Upper lobe of left lung (tissue), 6 donors: ENCODE measurements around the gene TNFAIP8L3. TPM values are rescaled to one million over a fixed set of nuclear protein-coding genes. Genes with fewer than 3 reads are reported as not detected.

Experiments used
- ATAC-seq, 2 donors: fragments of 200-7000 bp; cut with Tn5 transposase; one replicate each; pipeline ENCODE4 v1.9.1; 2022; ENCODE audit warnings: mild to moderate bottlenecking in 2 of 2, moderate library complexity in 2 of 2; ENCODE audit not compliant: low FRiP score in 2 of 2
- DNase-seq, 2 donors: peaks; one replicate each; pipeline ENCODE4 v3.0.0-alpha.2; 2019 to 2020
- H3K27ac ChIP-seq, 4 donors: fragments of 200-600 bp; sonication (generic); one replicate each; pipeline ENCODE4 v1.5.1; 2016 to 2019
- H3K27me3 ChIP-seq, 4 donors: fragments of 200-600 bp; sonication (generic); one replicate each; pipeline ENCODE4 v1.5.1; 2017 to 2019
- H3K36me3 ChIP-seq, 4 donors: fragments of 200-600 bp; sonication (generic); one replicate each; pipeline ENCODE4 v1.5.1; 2016 to 2019
- H3K4me1 ChIP-seq, 4 donors: fragments of 200-600 bp; sonication (generic); one replicate each; pipeline ENCODE4 v1.5.1; 2018 to 2019
- H3K4me3 ChIP-seq, 4 donors: fragments of 200-600 bp; sonication (generic); one replicate each; pipeline ENCODE4 v1.5.1; 2017 to 2019; ENCODE audit warnings: mild to moderate bottlenecking in 2 of 4, moderate library complexity in 1 of 4
- H3K9me3 ChIP-seq, 4 donors: fragments of 200-600 bp; sonication (generic); one replicate each; pipeline ENCODE4 v1.5.1; 2018 to 2019
- EP300 ChIP-seq, 4 donors: sonication (generic); formaldehyde crosslinking; IDR thresholded peaks; one replicate each; pipeline ENCODE4 v1.5.1; 2017; ENCODE audit warnings: antibody characterized with exemption in 4 of 4, control low read depth in 2 of 4
- POLR2A ChIP-seq, 4 donors: fragments of 450-650 bp; IDR thresholded peaks; one replicate each; pipeline ENCODE4 v1.5.1; 2016 to 2017; ENCODE audit warnings: antibody characterized with exemption in 4 of 4, mild to moderate bottlenecking in 2 of 4
- POLR2AphosphoS5 ChIP-seq, 2 donors: sonication (generic); formaldehyde crosslinking; IDR thresholded peaks; one replicate each; pipeline ENCODE4 v1.5.1; 2017; ENCODE audit warnings: antibody characterized with exemption in 2 of 2
- WGBS, 2 donors: methylation state at CpG; one replicate each; pipeline ENCODE4 v1.1.5; 2017 to 2018; 5-methylcytosine and 5-hydroxymethylcytosine counted together
- total RNA-seq, 6 donors: library from RNA; depleted of rRNA in 4 of 6; stranded (reverse); fragments of >200 nt in 4 of 6; gene quantifications; one replicate each; pipeline versions ENCODE4 v1.1.0 to v1.2.1, GENCODE V29; 2016 to 2021
- TF ChIP-seq, protein P1 (sequence below), 6 experiments: fragments of 450-650 bp in 4 of 6; fragments of 200-600 bp in 2 of 6; sonication (generic) in 2 of 6; IDR thresholded peaks; one replicate each; pipeline ENCODE4 v1.5.1; 2016 to 2019; ENCODE audit warnings: antibody characterized with exemption in 6 of 6
- donor health status: DM: no; HTN: no; CAD: no; lungs with moderate emphysema.
- donor health status: DM: no; HTN: yes; CAD: no; lungs with severe emphysema.

TNFAIP8L3 gene
- total RNA-seq, 6 donors from 2014 or later: 4.2 to 12.4 (median 7.1) TPM

DNA sequence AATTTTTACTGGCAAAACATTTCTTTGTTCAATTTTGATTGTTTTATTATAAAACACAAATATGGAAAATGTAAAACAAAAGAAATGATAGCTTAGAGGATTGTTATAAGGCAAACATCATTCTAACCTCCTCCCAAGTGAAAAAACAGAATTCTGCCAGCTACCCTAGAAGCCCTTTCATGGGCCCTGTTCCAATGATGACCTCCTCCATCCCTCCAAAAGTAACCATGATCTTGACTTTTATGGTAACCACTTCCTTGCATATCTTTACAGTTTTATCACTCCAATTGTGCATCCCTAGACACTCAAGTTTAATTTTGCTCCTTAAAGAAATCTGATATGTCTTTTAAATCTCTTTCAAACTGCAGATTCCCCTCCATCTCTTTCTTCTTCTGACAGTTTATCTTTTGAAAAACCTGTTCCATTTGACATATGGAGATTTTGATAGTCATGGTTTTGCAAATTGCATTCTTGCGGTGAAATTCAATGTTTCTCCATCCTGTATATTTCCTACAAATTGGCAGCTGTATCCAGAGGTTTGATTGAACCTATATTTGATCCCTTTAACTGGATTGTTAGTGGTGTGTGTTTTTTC lies 27.0 kb upstream of the TNFAIP8L3 start:
- TF ChIP-seq POLR2AphosphoS5 (IDR thresholded peaks at IDR 0.05) (no peak), POLR2A (IDR thresholded peaks at IDR 0.05) (no peak), EP300 (IDR thresholded peaks at IDR 0.05) (no peak)
- TF ChIP-seq, protein P1, sequence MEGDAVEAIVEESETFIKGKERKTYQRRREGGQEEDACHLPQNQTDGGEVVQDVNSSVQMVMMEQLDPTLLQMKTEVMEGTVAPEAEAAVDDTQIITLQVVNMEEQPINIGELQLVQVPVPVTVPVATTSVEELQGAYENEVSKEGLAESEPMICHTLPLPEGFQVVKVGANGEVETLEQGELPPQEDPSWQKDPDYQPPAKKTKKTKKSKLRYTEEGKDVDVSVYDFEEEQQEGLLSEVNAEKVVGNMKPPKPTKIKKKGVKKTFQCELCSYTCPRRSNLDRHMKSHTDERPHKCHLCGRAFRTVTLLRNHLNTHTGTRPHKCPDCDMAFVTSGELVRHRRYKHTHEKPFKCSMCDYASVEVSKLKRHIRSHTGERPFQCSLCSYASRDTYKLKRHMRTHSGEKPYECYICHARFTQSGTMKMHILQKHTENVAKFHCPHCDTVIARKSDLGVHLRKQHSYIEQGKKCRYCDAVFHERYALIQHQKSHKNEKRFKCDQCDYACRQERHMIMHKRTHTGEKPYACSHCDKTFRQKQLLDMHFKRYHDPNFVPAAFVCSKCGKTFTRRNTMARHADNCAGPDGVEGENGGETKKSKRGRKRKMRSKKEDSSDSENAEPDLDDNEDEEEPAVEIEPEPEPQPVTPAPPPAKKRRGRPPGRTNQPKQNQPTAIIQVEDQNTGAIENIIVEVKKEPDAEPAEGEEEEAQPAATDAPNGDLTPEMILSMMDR (IDR thresholded peaks at IDR 0.05): no peak
- DNase-seq (no peak), ATAC-seq (no peak)

DNA sequence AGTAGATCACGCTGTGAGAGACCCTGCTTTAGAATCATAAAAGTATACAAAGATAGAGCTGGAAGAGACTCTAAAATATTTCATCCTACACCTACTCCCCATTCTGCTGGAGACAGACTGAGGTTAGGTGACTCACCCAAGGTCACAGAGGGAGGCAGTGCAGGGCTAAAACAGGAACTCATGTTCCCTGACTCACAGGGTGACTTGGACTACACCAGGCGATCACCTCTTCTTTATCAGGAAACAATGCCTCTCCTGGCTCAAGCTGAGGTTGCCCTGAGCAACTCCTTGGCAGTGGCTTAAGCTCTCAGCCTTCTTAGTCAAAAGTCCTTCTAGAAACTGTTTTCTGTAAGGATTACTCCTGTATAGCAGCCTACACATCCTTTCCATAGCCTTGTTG lies 26.4 kb upstream of the TNFAIP8L3 start:
- H3K27me3 ChIP-seq: no peaks in the 10 kb centered on the region
- no peaks in the 10 kb centered on the region for H3K4me1 ChIP-seq
- 68% methylated on average over 2 of the region's 2 CpGs for WGBS, 2 donors
- no peak overlapping the region for H3K4me3 ChIP-seq
- H3K36me3 ChIP-seq: no peaks in the 10 kb centered on the region
- ATAC-seq (peak in 1 of 2 donors; percentile 83), DNase-seq (no peak)
- TF ChIP-seq POLR2AphosphoS5 (IDR thresholded peaks at IDR 0.05): no peak
- TF ChIP-seq, protein P1 (IDR thresholded peaks at IDR 0.05): no peak
- no peak for TF ChIP-seq EP300 (IDR thresholded peaks at IDR 0.05)
- TF ChIP-seq POLR2A (IDR thresholded peaks at IDR 0.05): no peak
- no peak overlapping the region for H3K27ac ChIP-seq
- H3K9me3 ChIP-seq: no peaks in the 10 kb centered on the region

More for the DNA sequence above, 27.0 kb upstream of the TNFAIP8L3 start:
- Histone ChIP-seq H3K4me1 (no peaks in the 10 kb centered on the region), H3K4me3 (no peak overlapping the region), H3K27me3 (no peaks in the 10 kb centered on the region), H3K27ac (no peak overlapping the region), H3K9me3 (no peaks in the 10 kb centered on the region), H3K36me3 (no peaks in the 10 kb centered on the region)
- WGBS, 2 donors: 96 to 100% methylated on average over 1 of the region's 1 CpG

DNA sequence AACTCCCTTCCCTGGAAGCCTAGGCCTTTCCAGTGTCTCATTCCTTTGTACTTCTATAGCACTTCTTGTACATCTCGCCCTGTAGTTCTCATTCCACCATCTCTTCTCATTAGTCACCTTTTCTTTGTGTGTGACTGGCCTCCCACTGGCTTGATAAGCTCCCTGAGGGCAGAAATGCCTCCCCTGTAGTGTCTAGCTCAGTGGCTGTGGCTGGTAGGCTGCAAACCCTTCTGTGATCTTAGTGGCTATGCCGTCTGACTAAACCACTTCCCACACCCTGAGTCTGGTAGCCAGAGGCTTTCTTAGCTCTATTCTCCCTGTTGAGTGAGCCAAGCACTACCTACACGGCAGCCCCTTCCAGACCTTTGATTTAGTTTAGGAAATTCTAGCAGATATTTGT lies 24.4 kb upstream of the TNFAIP8L3 start:
- WGBS, 2 donors: 61 to 70% methylated on average over 3 of the region's 3 CpGs

DNA sequence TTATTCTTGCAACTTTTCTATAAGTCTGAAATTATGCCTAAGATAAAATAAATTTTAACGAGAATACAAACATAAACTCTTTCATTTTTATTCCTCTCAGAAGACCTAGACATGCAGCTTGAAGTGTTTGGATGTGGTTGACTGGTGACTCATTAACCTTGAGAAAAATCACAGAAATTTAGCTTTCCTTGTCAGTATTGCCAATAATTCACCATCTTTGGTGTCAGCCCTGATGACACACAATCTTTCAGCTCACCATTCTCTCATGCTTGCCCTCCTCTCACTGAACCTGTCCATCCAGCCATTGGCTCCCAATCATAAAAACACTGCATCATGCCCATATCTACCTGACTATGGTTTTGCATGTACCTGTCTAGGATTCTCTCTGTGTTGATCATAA lies 22.6 kb upstream of the TNFAIP8L3 start:
- Histone ChIP-seq H3K27ac (no peak overlapping the region), H3K9me3 (no peaks in the 10 kb centered on the region), H3K4me1 (no peaks in the 10 kb centered on the region), H3K4me3 (no peak overlapping the region), H3K36me3 (no peaks in the 10 kb centered on the region), H3K27me3 (no peaks in the 10 kb centered on the region)
- WGBS, 2 donors: 86 to 89% methylated on average over 1 of the region's 1 CpG
- DNase-seq (no peak), ATAC-seq (no peak)
- no peak for TF ChIP-seq POLR2A (IDR thresholded peaks at IDR 0.05)

More for the DNA sequence above, 24.4 kb upstream of the TNFAIP8L3 start:
- Histone ChIP-seq H3K27ac (no peak overlapping the region), H3K36me3 (no peaks in the 10 kb centered on the region), H3K27me3 (no peaks in the 10 kb centered on the region), H3K4me3 (no peak overlapping the region), H3K4me1 (no peaks in the 10 kb centered on the region), H3K9me3 (no peaks in the 10 kb centered on the region)
- DNase-seq (no peak), ATAC-seq (no peak)
- TF ChIP-seq POLR2A (IDR thresholded peaks at IDR 0.05) (no peak), POLR2AphosphoS5 (IDR thresholded peaks at IDR 0.05) (no peak), EP300 (IDR thresholded peaks at IDR 0.05) (no peak)
- TF ChIP-seq, protein P1 (IDR thresholded peaks at IDR 0.05): no peak

DNA sequence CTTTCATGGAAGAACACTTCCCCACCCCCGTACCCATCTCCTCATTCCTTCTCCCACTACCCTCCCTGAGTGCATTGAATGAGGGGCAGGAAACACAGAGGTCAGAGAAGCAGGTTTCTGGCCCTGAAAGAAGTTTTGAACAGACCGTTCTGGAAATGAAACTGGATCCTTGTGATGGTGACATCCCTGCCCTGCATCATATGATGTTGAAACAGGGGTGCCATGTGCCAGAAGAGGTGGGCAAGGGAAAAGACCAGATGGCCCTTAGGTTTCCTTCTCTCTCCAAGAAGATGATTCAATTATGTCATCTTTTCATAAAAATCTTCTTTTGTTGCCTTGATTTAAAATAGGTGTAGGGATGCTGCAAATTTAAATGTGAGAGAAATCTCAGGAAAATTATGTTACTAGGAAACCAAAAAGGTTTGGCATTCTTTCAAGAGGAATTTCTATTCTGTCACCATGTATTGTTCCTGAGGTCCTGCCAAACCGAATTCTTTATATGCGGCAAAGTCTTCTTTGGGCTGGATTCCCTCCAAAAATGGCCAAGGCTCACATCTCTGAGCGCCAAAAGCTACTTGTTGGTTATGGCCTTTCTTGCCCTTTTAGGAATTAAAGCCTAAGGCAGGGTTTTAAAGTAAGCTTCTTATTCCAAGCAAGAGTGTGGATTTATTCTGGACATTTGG lies 19.9 kb upstream of the TNFAIP8L3 start:
- Histone ChIP-seq H3K4me3 (no peak overlapping the region), H3K36me3 (no peaks in the 10 kb centered on the region), H3K27ac (no peak overlapping the region), H3K9me3 (no peaks in the 10 kb centered on the region), H3K4me1 (no peaks in the 10 kb centered on the region), H3K27me3 (no peaks in the 10 kb centered on the region)
- DNase-seq (no peak), ATAC-seq (no peak)
- TF ChIP-seq POLR2AphosphoS5 (IDR thresholded peaks at IDR 0.05) (no peak), EP300 (IDR thresholded peaks at IDR 0.05) (no peak), POLR2A (IDR thresholded peaks at IDR 0.05) (no peak)
- TF ChIP-seq, protein P1 (IDR thresholded peaks at IDR 0.05): no peak
- whole genome bisulfite sequencing, 2 donors: 63 to 76% methylated on average over 5 of the region's 5 CpGs
